SK-N-SH (cell line): ENCODE data around the gene ENPEP. TPM values are rescaled to one million over a fixed set of nuclear protein-coding genes. Genes with fewer than 3 reads are reported as not detected.

ENCODE experiments used
- CTCF ChIA-PET: fragments of 300-600, 350-600 bp; formaldehyde crosslinking; extraction: SDS; loops from one replicate; lab custom pipeline; 2021; lab: Yijun Ruan, JAX
- POLR2A ChIA-PET: fragments of 350-600 bp; sonication (Branson Sonifier 250); formaldehyde crosslinking; extraction: SDS; loops from one replicate; lab custom pipeline; 2020; ENCODE audit warnings: antibody characterized with exemption, inconsistent platforms; lab: Yijun Ruan, JAX
- DNase-seq: peaks from one replicate; pipeline ENCODE4 v3.0.0; 2012
- H2AFZ ChIP-seq: fragments of 200-600 bp; sonication (generic); 2 replicates; pipeline ENCODE4 v1.8.1; 2016; ENCODE audit warnings: antibody characterized with exemption, mild to moderate bottlenecking, low read depth
- H3F3A ChIP-seq: fragments of 200-600 bp; sonication (generic); replicated peaks from 2 replicates; pipeline ENCODE3; 2016; ENCODE audit warnings: antibody characterized with exemption, mild to moderate bottlenecking; ENCODE audit not compliant: insufficient read depth
- H3K27ac ChIP-seq, 2 experiments: fragments of 200-500 bp in 1 of 2; fragments of 200-600 bp in 1 of 2; sonication (Bioruptor generic) in 1 of 2; sonication (generic), shearing (Covaris generic) in 1 of 2; 2 replicates each; pipeline versions ENCODE4 v1.5.1 to v1.6.1; 2014 to 2016; ENCODE audit warnings: low read depth in 2 of 2, inconsistent platforms in 1 of 2, low read length in 1 of 2, mild to moderate bottlenecking in 1 of 2, mixed read lengths in 1 of 2
- H3K27me3 ChIP-seq: fragments of 200-600 bp; sonication (generic), shearing (Covaris generic); 2 replicates; pipeline ENCODE4 v1.6.1; 2016; ENCODE audit warnings: mixed run types; ENCODE audit not compliant: insufficient read depth
- H3K36me3 ChIP-seq, 2 experiments: fragments of 200-500 bp in 1 of 2; fragments of 200-600 bp in 1 of 2; sonication (Bioruptor generic) in 1 of 2; sonication (generic) in 1 of 2; replicated peaks in 1 of 2; 2 replicates each; pipeline versions ENCODE3 to v1.5.1; 2014 to 2016; ENCODE audit warnings: low read length in 1 of 2, mild to moderate bottlenecking in 1 of 2; ENCODE audit not compliant: insufficient read depth in 2 of 2, control insufficient read depth in 1 of 2
- H3K4me1 ChIP-seq, 2 experiments: fragments of 200-500 bp in 1 of 2; fragments of 200-600 bp in 1 of 2; sonication (Bioruptor generic) in 1 of 2; sonication (generic), shearing (Covaris generic) in 1 of 2; 2 replicates each; pipeline versions ENCODE4 v1.5.1 to v1.6.1; 2014 to 2016; ENCODE audit warnings: low read depth in 1 of 2, low read length in 1 of 2, mixed run types in 1 of 2; ENCODE audit not compliant: insufficient read depth in 2 of 2, control insufficient read depth in 1 of 2
- H3K4me2 ChIP-seq: fragments of 200-600 bp; sonication (generic), shearing (Covaris generic); 2 replicates; pipeline ENCODE4 v1.6.1; 2017; ENCODE audit warnings: mixed run types
- H3K4me3 ChIP-seq, 2 experiments: fragments of 200-500 bp in 1 of 2; fragments of 200-600 bp in 1 of 2; sonication (Bioruptor generic) in 1 of 2; sonication (generic), shearing (Covaris generic) in 1 of 2; 2 replicates each; pipeline versions ENCODE4 v1.5.1 to v1.8.1; 2014 to 2016; ENCODE audit warnings: low read depth in 2 of 2, inconsistent platforms in 1 of 2, low read length in 1 of 2, mild to moderate bottlenecking in 1 of 2, mixed read lengths in 1 of 2, moderate library complexity in 1 of 2
- H3K79me2 ChIP-seq: fragments of 200-600 bp; sonication (generic); 2 replicates; pipeline ENCODE4 v1.8.1; 2017; ENCODE audit warnings: mild to moderate bottlenecking; ENCODE audit not compliant: insufficient read depth
- H3K9ac ChIP-seq: fragments of 200-600 bp; sonication (generic); 2 replicates; pipeline ENCODE4 v1.6.1; 2017; ENCODE audit warnings: mixed run types
- H3K9me2 ChIP-seq: fragments of 200-600 bp; sonication (generic); 2 replicates; pipeline ENCODE4 v1.6.1; 2017; ENCODE audit warnings: mixed run types
- H3K9me3 ChIP-seq: fragments of 200-600 bp; sonication (generic); 2 replicates; pipeline ENCODE4 v1.6.1; 2017; ENCODE audit warnings: mixed run types, mild to moderate bottlenecking, moderate library complexity
- H4K20me1 ChIP-seq: fragments of 200-600 bp; sonication (generic); 2 replicates; pipeline ENCODE4 v1.6.1; 2017; ENCODE audit warnings: mild to moderate bottlenecking, mixed run types; ENCODE audit not compliant: insufficient read depth
- CHD2 ChIP-seq: fragments of 150-350 bp; IDR thresholded peaks from 2 replicates; pipeline ENCODE4 v1.6.1; 2018; ENCODE audit warnings: low read length; ENCODE audit not compliant: partially characterized antibody
- EZH2phosphoT487 ChIP-seq: fragments of 200-600 bp; sonication (generic); IDR thresholded peaks from 2 replicates; pipeline ENCODE4 v1.6.1; 2017; ENCODE audit warnings: low read depth, mixed run types, mild to moderate bottlenecking, antibody characterized with exemption, moderate library complexity, borderline replicate concordance
- FOXJ3 ChIP-seq: sonication (generic); formaldehyde crosslinking; IDR thresholded peaks from 2 replicates; pipeline ENCODE4 v1.5.1; 2020; ENCODE audit warnings: mild to moderate bottlenecking, missing genetic modification reagents
- FOXM1 ChIP-seq: IDR thresholded peaks from 2 replicates; pipeline ENCODE4 v1.4.0; 2012; ENCODE audit warnings: low read depth, mild to moderate bottlenecking
- MXI1 ChIP-seq: IDR thresholded peaks from 2 replicates; pipeline ENCODE4 v1.6.1; 2012; ENCODE audit warnings: mild to moderate bottlenecking, low read depth, low read length, improper control_type of control experiment
- RAD21 ChIP-seq: IDR thresholded peaks from 2 replicates; pipeline ENCODE4 v1.6.1; 2012; ENCODE audit warnings: mild to moderate bottlenecking, low read length
- RCOR1 ChIP-seq: fragments of 150-350 bp; IDR thresholded peaks from 2 replicates; pipeline ENCODE4 v1.6.1; 2017; ENCODE audit warnings: antibody characterized with exemption, low read length
- RFX5 ChIP-seq: IDR thresholded peaks from 2 replicates; pipeline ENCODE4 v1.6.1; 2012; ENCODE audit warnings: mild to moderate bottlenecking, improper control_type of control experiment, low read length
- SIN3A ChIP-seq: IDR thresholded peaks from 2 replicates; pipeline ENCODE4 v1.6.1; 2012; ENCODE audit warnings: low read depth, mild to moderate bottlenecking, low read length, moderate library complexity, borderline replicate concordance
- SMC3 ChIP-seq: IDR thresholded peaks from 2 replicates; pipeline ENCODE4 v1.6.1; 2012; ENCODE audit warnings: low read depth, low read length, improper control_type of control experiment
- TEAD4 ChIP-seq: IDR thresholded peaks from 2 replicates; pipeline ENCODE4 v1.4.0; 2012; ENCODE audit warnings: mild to moderate bottlenecking, borderline replicate concordance; ENCODE audit not compliant: insufficient read depth
- USF2 ChIP-seq: fragments of 150-350 bp; IDR thresholded peaks from 2 replicates; pipeline ENCODE4 v1.6.1; 2017; ENCODE audit warnings: antibody characterized with exemption, low read length, low read depth, borderline replicate concordance
- YY1 ChIP-seq: IDR thresholded peaks from 2 replicates; pipeline ENCODE4 v1.4.0; 2012; ENCODE audit warnings: low read depth, mild to moderate bottlenecking
- WGBS: methylation state at CpG from one replicate; pipeline ENCODE4 v1.1.6; 2017; ENCODE audit warnings: low lambda C conversion rate; 5-methylcytosine and 5-hydroxymethylcytosine counted together
- polyA plus RNA-seq, 3 experiments: library from polyadenylated mRNA; depleted of rRNA; stranded (reverse); fragments of >200 nt; gene quantifications; 2 replicates each; pipeline ENCODE4 v1.2.3, GENCODE V29; 2012
- small RNA-seq, 7 experiments: library from RNA; depleted of rRNA; stranded (forward); fragments of <200 nt; gene quantifications; one replicate each; pipeline ENCODE3, GENCODE V24; 2012

The ENPEP gene
- polyA plus RNA-seq, 1 of the 3 experiments (the other 2 are of a cell fraction): 0.16 TPM

GRCh38 chr4:110614173-110614963 lies 138.4 kb downstream of the ENPEP start:
- DNase-seq: no peak
- Histone ChIP-seq H3K27me3 (peaks cover 95% of the 10 kb centered on the region), H3K27ac (no peak overlapping the region), H3K79me2 (no peaks in the 10 kb centered on the region), H3K9me3 (no peaks in the 10 kb centered on the region), H3F3A (no peaks in the 10 kb centered on the region), H3K9ac (no peak overlapping the region), H2AFZ (no peak overlapping the region), H3K36me3 (no peaks in the 10 kb centered on the region), H3K9me2 (no peaks in the 10 kb centered on the region), H3K4me1 (no peaks in the 10 kb centered on the region), H4K20me1 (no peaks in the 10 kb centered on the region), H3K4me2 (no peak overlapping the region), H3K4me3 (no peak overlapping the region)
- ChIA-PET CTCF (no interaction called here), POLR2A (no interaction called here)
- 12% methylated on average over 27 of the region's 27 CpGs for WGBS
- TF ChIP-seq RCOR1: no peak
- TF ChIP-seq USF2: no peak
- no peak for TF ChIP-seq FOXJ3 (CRISPR knock-in tag)
- TF ChIP-seq EZH2phosphoT487: no peak; the same call in 1 of the 2 replicates
- TF ChIP-seq SMC3: no peak
- no peak for TF ChIP-seq SIN3A
- TF ChIP-seq RFX5: no peak
- no peak for TF ChIP-seq TEAD4
- no peak for TF ChIP-seq RAD21
- no peak for TF ChIP-seq CHD2
- no peak for TF ChIP-seq MXI1
- TF ChIP-seq YY1: no peak
- no peak for TF ChIP-seq FOXM1

Small RNA genes within 50 kb of the gene (small RNA-seq; reads per million reads assigned to genes)
- gene RF00494: 0 reads per million in 7 experiments

Other genes with a start within 250 kb of the ENPEP start
- gene PITX2, start 146.9 kb downstream of the ENPEP start, polyA plus RNA-seq (2012; rRNA removed): not detected in 2 replicates